Activated naive CD8-positive, alpha-beta T cell treated with anti-CD3 and anti-CD28 coated beads, Interleukin-2, amount 50 U/mL, for 16 hours (primary cell): Measurements from ENCODE around the gene ROPN1.
A peak's percentile ranks its signal among the peaks of the same experiment; 100 is the strongest.
"Not testable (repeated sequence)": the region's sequence is repeated elsewhere in the genome, so short reads cannot be mapped to it uniquely, and the experiment has no call there.

Experiments
- DNase-seq: peaks from one replicate; pipeline ENCODE4 v3.0.0-alpha.2; 2020; ENCODE audit warnings: low read depth, low spot score

ROPN1 gene

DNA sequence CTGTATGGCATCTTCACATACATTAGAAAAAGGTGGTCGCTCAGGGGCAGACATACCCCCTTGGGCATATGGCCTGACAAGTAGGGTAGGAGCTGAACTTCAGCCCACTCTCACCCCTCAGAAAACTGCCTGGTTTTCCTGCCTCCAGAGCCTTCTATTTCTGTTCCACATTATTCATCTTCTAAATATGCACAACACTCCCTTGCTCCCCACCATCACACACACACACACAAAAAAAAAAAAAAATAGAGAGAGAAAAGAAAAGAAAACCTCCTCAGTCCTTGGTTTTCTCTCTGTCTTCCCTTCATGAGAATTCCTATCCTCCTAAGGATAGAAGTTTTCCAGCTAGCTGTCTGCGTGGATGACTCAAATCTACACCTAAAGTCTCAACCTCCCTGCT is 5.6 kb upstream of the ROPN1 start:
- DNase-seq, result no peak

DNA sequence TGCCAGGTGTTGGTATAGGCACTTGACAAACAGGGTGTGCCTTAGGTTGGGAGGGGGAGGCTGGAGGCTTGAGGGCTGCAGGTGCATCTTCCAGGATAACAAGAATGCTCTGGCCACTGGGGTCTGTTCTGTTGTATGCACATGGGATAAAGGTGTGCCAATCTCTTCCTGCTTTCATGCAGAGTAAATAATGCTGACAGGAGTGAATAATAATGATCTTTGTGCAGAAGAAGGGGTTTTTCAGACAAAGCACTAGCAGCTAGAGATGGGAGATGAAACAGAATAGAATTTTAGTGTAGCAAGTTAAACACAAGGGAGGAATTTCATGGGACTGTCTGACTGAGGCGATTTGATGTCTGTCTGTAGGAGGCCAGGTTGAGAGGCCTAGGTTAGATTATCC is 1.9 kb upstream of the ROPN1 start:
- no peak for DNase-seq

DNA sequence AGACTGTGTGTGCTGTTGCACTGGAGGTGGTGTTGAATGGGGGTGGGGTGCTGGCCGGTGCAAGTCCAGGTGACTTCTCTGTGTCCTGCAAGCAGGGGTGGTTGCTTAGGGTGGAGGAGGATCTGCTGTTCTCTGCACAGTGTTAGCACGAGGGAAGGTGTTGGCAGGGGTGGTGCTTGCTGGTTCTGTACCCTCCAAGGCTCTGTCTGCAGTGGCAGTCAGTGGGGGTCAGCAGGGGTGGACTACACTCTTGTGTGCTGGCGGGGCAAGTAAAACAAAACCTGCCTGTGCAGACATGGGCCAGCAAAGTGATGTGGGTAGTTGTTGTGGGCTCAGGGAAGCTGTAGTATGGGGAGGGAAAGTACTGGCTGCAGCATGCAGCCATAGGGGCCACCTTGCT is 5.5 kb downstream of the ROPN1 start:
- no peak for DNase-seq

DNA sequence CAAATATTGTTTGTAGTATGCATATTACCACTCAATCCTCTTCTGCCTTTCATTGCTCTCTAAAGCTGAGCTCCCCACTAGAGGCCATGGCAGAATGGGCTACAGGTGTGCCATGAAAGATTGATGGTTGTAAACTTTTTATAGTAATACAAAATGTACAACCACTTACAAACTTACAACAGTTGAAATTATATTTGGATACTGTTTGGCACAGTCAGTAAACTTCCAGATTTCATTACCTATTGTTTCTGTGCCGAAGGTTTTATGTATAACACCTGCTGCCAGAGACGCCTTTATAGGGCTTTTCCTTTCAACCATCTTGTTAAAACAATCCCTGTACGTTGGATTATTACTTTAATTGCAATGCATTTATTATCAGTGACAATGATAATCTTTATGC is 7.0 kb downstream of the ROPN1 start:
- DNase-seq, result no peak

DNA sequence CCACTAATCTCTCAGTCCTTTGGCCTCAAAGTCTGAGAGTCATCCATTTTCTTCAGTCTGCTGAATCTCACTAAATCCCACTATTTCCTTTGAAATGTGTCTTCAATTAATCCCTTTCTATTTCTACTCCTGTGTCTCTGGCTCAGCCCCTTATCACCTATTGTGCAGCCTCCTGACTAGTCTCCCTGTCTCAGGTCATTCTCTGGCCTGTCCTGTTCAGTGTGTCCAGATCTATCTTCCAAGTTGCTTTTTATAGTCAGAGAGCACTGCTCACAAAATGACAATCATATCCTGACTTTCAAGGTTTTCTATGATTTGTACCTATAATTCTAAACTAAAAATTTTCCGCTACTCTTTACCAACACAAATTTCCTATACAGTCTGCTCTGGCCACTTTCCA is 7.6 kb downstream of the ROPN1 start:
- DNase-seq, result no peak

DNA sequence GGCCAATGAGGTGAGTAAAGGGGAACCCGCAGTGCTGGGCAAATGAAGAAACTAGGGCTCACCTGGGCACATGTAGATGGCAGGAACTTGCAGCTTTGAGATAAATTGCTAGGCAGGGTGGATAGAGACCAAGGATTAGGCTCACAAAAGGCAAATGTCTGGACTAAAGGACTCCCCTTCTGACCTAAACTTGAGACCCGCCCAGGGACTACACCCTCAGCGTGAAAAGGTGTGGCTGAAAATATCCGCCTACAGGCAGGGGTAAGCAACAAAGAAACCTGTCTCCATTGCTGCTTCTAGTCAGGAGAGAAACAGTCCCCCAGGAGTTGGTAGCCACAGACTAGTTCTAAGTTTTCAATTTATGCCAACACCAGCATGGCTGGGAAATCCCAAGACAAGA is 10.6 kb downstream of the ROPN1 start:
- DNase-seq, result not testable (repeated sequence)

DNA sequence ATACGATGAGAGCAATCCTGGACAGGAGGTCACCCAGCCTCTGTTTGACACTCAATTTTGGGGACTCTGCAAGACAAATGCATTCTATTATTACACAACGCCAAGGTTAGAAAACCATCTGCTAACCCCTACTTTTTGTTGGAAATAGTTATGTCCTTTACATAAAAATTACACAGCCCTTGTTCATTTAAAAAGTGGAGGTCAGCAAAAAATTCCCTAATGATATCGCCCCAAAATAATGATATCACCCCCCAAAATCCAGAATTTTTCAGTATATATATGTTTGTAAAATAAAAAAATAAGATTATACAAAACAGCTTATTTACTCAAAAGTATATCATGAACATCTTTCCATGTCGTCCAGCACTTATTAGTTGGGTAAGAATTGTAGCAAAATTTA is 11.4 kb downstream of the ROPN1 start:
- DNase-seq, result no peak

DNA sequence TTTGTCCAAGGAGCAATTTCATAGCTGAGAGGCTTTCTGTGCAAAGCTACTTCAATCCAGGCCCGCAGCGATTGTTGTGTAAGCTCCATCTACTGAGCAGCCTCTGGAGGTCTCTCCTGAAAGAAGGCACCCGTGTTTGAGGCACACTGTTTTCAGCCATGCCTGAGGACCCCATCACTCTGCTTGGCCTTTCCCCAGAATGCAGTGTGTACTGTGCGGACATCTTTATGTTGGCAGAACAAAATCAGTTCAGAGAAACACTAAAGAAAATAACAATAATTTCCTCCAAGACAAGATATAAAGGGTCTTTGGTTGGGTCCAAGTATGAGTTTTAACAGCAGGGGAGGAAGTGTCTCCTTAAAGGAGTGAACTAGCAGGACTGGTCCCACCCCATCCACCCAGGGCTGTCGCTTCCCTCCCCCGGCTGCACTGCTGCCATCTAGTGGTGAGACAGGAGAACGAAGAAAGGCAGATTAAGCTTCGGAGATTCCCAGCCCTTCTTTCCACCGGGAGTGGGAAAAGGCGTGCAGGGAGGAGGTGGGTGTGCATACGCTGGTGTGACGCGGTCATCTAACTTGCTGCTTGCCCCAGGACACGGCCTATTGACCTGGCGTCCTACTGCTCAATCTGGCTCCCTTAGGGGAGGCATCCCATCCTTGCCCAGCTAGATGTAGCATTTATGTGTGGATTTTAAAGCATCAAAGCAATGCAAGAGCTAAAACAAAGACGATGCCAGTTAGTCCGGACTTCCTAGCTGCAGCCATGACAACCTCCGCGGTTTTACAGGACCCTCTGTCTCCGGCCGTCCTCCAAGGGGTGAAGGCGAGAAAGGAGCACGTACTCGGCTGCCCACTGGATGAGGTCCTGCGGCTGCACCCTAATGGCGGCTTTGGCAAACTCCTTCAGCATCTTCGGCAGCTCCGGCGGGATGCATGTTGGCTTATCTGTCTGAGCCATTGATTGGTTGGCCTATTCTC is 12.1 kb downstream of the ROPN1 start:
- DNase-seq, result not testable (repeated sequence)

DNA sequence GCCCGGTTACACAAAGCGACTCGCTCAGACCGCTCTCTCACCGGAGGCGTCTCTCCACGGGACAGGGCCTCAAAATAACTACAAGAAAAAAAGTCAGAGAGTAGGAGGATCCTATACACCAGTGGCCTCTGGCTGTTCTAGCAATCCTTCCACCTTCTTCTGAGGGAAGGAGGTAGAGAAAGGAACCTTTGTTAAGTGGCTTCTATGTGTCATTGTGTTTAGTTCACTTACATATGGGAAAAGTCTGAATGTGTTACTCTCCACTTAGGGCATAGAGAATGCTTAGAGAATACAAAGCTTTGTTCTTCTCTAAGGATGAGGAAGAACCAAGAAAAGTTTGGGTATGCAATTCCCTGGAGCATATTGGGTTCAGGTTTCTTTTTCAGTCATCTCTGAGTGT is 15.0 kb downstream of the ROPN1 start:
- DNase-seq, result not testable (repeated sequence)

DNA sequence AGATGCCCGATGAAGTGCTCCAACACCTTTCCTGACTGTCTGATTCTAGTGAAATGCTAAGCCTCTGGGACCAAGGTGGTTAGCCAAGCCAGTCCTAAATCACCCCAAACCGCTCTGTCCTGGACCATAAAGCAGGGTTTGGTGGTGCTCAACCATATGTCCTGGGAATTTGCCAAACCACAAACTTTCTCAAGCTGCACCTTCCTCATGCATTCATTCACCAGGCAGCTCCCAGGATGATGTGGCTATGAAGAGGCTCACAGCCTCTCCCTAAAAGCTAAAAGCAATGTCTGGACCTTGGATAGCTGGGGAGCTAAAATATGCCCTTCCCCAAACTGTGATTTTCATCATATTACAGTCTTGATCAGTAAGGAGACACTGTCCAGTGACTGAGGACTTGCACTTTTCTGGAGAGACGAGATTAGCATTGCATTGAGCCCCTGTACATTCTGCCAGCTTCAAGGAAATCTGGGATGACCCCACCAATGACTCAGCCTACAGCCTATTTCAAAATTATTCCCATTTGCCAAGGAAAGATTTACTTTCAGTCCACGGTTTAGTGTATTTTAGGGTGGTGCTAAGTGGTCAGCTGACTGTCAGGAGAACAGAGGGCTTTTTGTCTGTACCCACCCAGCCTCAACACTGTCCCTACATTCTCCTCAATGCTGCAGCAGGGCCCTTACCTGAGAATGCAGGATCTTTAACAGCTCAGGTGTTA is 15.6 kb downstream of the ROPN1 start:
- not testable (repeated sequence) for DNase-seq

DNA sequence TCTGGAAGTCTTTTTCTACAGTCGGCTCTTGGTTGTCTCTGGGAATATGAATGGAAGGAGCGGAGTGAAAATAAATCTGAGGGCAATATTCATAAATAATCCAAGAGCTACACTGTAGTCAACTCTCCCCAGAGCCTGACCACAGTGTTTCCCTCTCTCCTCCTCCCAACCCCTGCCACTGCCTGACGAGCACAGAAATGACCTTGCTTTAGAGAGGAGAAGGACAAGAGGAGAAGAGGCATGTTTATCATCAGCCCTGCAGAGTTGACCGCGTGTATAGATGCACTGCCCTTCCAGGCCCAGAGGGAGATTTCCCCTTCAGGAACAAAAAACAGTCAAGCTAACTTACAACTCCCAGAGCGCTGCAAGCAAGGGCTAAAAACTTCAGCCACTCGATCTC is 16.9 kb downstream of the ROPN1 start:
- not testable (repeated sequence) for DNase-seq

DNA sequence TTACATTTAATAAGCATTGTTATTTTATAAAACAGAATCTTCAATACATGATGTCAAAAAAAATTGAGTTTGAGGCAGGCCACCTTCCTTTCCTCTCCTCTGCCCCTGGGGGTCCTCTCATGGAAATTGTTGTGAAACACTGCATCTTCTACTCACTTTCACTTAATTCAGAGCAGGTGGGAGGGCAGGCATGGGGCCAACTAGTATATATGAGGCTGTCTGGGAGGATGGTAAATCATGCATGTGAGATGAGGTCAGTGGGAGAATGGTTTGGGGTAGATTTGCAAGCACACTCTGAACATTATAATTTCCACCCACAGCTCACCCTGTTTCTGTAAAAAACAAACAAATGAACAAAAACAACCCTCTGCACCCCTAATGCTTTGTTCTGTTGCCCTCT is 20.5 kb downstream of the ROPN1 start:
- no peak for DNase-seq

DNA sequence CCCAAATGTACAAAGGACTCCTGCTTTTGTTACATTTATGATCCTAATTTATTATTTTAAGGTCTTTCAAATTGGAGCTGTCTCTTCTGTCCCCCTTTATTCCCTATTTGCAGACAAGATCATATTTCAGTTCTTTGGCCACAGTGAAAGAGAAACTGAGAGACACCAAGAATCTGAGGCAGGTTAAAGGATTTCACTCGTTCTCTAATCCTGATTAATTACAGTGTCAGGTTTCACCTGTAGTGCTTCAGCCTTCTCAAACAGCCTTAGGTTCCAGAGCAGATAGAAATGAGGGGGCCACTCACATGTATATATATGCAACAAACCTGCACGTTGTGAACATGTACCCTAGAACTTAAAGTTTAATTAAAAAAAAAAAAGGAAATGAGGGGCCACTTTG is 24.7 kb downstream of the ROPN1 start:
- not testable (repeated sequence) for DNase-seq

DNA sequence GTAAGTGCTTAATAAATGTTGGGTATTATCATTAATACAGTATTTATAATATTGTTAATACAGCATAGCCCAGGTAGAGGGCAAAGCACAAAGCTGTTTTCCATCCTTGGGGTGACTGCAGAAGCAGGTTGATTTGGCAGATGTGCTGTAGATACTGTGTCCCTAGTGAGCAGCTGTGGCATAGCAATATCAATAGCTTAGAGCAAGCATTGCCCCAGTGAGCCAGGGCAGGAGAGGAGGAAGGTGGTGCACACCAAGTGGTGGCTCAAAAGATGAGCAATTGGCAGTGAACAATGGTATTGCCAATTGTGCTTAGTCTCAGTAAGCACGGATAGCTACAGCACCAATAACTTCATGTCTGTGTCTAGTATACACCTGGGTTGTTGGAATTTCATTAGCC is 25.1 kb downstream of the ROPN1 start:
- DNase-seq, result not testable (repeated sequence)

DNA sequence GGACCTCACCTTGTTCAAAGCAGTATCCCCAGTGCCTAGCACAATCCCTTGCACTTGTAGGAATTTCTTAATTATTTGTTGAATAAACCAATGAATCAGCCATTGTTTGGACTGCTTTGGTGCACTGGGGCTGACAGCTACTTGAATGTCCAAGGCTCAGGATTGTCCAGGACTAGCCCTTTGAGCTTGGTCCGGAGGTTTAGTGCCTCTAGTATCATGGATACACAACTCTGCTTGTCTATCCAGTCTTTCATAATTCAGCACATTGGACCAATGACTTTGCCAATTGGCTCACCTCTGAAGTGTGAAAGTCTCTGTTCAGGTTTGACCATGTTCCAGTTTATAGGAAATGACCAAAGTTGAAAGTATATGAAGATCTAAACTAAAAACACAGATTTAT is 27.1 kb downstream of the ROPN1 start:
- DNase-seq, result not testable (repeated sequence)

DNA sequence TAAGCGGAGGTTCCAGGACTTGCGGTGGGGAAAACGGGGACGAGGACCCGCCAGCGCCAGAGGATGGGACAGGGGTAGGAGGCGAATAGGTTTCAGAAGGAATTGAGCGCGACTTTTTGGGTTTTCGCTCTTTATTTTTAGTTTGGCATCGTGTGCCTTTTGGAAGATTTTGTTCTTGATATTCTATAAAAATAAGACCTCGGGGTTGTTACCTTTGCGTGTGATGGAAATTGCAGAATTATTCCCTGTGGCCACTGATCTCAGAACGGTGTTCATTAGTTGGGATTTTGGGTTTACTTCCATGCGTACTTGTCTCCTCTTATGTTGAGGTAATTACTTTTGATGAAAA is 30.4 kb downstream of the ROPN1 start:
- DNase-seq, result no peak

DNA sequence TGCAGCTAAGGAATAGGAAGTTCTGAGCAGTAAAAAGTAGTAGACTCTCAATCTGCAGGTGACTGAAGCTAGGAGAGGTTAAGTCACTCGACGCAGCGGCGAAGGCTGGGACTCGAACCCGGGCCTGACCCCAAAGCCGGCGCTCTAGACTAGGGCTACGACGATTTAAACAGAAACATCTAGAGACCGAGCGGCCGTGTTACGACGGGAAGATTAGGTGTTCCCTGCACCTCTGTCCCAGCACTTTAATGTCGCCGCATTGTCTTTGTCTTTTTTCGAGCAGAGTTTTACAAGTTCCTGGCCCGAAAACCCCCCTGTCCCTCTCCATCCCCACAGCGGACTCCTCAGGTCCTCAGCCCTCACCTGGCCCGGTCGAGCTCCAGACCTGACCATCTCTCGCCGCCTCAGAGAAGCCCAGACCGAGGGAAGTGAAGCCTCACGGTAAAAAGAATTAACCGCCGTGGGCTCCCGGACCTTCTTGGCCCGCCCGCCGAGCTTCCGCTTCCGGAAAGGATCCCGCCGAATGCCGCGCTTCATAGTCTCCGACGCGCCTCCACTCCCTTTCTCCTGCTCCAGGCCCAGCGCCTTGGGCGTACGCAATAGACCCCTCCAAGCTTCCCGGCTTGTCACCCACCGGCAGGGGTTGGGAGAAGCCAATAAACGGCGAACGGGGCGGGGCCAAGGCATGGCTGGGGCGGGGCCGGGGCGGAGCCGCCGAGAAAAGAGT is 31.0 kb downstream of the ROPN1 start, which contains the start of gene CCDC14:
Gene CCDC14 (minus strand): TSS at position 449 of the 727 bp plus-strand sequence. CDS start 56 bp downstream, at position 393.
- DNase-seq, result peak; percentile 53

DNA sequence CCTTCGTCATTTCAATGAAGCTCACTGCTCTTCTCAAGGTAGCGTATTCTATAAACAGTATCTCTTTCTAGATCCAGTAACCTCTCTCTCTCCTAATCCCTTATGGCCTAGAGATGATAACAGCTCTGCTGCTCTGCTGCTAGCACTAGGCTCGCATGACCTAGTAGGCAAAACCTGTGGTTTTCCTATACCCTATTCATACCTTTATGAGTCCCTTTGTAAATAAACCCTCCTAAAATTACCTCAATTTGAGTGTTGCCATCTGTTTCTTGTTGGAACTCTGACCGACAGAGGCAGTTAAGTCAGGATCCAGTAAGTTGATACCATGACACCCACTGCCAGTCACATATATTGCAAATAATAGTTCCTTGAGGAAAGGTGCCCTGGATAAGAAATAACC is 38.2 kb downstream of the ROPN1 start:
- no peak for DNase-seq

DNA sequence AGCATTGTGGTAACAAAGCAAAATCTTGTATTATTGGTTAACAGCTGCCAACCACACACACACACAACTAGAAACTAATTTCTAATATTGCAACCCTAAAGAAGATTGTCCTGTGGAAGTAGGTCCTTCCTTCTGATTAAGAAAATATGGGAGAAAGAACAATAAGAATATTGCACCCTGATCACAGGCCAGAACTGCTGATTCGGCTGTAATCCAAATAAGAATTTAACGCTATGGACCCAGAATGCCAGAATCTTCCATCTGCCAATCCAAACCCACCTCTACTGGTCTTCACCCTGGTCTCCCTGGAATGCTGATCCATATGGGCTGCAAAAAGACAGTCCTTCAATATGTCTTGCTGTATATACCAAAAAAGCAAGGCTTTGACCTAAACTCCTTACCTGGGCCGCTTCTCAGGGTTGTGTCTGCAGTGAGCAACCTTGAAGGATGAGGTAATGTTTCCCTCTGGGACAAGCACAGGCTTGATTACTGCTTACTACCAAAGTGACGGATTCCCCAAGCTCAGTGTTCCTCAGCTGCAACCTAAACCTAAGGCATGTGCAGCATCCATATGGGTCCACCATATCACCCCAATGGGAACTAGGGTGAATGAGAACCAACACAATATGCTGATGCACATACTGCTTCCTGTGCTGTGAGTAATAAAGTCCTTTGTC is 38.9 kb downstream of the ROPN1 start:
- no peak for DNase-seq

DNA sequence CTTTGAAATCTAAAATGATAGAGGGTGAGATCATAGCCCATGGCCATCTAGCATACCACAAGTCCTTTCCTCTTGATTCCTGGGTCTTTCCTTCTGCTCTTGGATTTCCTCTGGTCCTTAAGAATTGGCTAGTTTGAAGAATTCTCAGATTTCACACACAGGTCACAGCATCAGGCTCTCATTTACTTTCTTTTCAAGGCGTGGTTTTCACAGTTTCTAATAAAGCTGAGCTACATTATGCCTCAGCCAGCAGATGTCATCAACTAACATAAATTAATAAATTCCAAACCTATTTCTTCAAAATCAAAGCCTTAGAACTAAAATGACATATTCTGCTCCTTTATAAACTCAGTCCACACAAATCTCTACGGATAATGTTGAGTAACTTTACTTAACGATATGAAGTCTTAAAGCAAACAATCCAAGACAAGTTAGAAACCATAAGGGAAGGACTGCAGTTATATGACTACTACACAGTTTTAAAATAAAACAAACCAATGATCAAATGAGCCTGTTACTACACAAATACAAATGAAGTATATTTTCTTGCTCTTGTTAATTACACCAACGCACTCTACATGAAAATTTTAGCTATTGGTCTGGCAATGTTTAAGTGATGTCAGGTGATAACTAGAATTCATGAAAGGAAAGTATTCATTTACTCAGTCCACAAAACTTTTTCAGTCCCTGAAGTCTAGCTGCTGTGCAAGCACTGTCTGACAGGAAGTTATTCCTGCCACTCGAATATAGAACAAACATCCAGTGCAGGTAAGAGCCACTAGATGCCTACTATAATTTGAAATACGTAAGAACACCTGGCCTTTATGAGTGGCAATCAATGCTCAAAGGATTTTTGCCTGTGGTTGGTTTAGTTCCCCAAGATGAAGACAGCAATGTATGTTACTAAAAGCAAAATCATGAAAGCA is 40.1 kb downstream of the ROPN1 start:
- no peak for DNase-seq
